Measurements from ENCODE around the gene WNT9A.

The WNT9A gene

DNA sequence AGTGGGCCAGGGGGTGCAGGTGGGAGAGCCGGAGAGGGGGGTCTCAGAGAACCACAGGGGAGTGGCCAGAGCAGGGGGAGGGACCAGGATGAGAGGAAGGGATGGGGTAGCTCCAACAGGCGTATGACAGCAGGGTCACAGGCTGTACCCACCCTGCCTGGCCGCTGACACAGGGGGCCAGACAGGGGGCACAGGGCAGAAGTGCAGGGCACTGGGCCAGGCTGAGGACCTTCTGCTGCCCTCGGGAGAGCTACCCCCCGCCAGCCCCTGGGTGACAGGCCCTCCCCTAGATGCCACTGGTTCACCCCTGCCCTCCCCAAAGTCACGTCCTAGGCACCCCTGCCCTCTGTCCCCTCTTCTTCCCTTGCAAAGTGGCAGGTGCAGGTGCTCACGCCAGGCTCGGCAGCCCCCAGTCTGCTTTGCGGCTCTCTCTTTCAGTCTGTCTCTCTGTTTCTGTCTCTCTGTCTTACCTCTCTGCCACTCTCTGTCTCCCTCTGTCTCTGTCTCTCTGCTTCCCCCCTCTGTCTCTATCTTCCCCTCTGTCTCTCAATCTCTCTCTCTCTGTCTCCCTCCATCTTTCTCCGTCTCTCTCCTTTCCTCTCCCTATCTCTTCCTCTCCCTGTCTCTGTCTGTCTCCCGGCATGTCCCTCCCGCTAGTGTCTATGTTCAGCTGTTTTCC, 48.5 kb downstream of the WNT9A start:
- H3K9me3 Mint-ChIP-seq: no peaks in the 10 kb centered on the region
- peaks cover 6% of the 10 kb centered on the region for H3K27me3 Mint-ChIP-seq (ENCODE audit: low read depth, poor library complexity)
- no peak overlapping the region for H3K27ac Mint-ChIP-seq
- peaks cover 22% of the 10 kb centered on the region for H3K4me1 Mint-ChIP-seq
- no peak overlapping the region for H3K4me3 Mint-ChIP-seq
- TF ChIP-seq, protein P1, sequence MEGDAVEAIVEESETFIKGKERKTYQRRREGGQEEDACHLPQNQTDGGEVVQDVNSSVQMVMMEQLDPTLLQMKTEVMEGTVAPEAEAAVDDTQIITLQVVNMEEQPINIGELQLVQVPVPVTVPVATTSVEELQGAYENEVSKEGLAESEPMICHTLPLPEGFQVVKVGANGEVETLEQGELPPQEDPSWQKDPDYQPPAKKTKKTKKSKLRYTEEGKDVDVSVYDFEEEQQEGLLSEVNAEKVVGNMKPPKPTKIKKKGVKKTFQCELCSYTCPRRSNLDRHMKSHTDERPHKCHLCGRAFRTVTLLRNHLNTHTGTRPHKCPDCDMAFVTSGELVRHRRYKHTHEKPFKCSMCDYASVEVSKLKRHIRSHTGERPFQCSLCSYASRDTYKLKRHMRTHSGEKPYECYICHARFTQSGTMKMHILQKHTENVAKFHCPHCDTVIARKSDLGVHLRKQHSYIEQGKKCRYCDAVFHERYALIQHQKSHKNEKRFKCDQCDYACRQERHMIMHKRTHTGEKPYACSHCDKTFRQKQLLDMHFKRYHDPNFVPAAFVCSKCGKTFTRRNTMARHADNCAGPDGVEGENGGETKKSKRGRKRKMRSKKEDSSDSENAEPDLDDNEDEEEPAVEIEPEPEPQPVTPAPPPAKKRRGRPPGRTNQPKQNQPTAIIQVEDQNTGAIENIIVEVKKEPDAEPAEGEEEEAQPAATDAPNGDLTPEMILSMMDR (IDR thresholded peaks at IDR 0.05): no peak
- H3K36me3 Mint-ChIP-seq (ENCODE audit: low read depth): no peaks in the 10 kb centered on the region
- DNase-seq: peak; percentile 8

DNA sequence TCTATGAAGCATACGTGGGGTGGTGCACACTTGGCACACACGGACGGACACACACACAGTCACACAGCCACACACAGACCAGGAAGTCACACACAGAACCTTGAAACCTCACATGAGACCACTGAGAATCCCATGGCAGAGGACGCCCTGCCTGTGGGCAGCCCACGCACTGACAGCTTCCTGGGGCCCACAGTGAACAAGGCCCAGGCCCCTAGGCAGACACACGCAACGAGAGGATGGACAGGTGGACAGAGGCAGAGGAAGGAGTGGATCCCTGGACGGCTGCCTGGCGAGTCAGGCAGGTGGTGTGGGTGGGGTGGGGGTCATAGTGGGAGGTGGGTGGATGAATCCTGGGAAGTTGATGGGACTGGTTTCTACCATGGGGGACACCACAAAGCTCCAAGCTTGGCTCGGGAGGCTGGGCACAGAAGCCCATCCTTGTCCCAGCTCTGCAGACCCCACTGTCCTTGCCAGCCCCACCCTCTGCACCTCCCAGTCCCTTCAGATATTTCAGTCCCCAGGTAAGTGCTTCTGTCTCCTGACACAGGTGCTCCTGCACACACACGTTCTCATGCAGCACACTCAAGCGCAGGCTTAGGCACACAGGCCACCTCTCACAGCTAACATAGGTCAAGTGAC, 49.1 kb downstream of the WNT9A start:
- TF ChIP-seq, protein P1 (IDR thresholded peaks at IDR 0.05): no peak
- Mint-ChIP-seq H3K36me3 (ENCODE audit: low read depth) (no peaks in the 10 kb centered on the region), H3K4me3 (no peak overlapping the region), H3K9me3 (no peaks in the 10 kb centered on the region), H3K4me1 (peaks cover 22% of the 10 kb centered on the region), H3K27ac (no peak overlapping the region), H3K27me3 (ENCODE audit: low read depth, poor library complexity) (peaks cover 6% of the 10 kb centered on the region)
- DNase-seq: no peak

DNA sequence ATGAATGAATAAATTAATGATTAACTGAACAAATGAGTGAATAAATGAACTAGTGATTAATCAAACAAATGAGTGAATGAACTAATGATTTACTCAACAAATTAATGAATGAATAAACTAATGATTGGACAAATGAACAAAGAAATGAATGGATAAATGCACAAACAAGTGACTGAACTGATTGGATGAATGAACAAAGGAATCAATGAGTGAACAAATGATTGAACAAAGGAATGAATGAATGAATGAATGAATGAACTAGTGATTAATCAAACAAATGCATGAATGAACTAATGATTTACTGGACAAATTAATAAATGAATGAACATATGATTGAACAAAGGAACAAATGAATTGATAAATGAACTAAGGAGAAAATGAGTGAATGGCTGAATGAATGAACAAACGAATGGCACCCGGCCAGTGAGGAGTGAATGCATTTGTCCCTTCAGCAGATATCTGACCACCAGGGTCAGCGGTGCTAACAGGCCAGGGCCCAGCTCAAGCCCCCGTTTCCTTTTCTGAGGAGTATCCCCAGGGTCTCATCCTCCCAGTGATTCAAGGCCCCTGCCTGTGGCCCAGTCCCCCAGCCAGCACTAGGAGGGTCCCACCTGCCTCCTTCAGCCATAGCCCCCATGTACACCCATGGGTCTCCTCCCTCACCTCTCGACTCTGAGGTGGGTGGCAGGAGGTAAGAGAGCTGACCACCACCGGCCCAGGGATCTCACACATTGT, 49.9 kb downstream of the WNT9A start:
- Mint-ChIP-seq H3K9me3 (no peaks in the 10 kb centered on the region), H3K4me3 (no peak overlapping the region), H3K4me1 (peaks cover 26% of the 10 kb centered on the region), H3K27me3 (ENCODE audit: low read depth, poor library complexity) (peaks cover 6% of the 10 kb centered on the region), H3K27ac (no peak overlapping the region), H3K36me3 (ENCODE audit: low read depth) (no peaks in the 10 kb centered on the region)
- TF ChIP-seq, protein P1 (IDR thresholded peaks at IDR 0.05): no peak
- no peak for DNase-seq

DNA sequence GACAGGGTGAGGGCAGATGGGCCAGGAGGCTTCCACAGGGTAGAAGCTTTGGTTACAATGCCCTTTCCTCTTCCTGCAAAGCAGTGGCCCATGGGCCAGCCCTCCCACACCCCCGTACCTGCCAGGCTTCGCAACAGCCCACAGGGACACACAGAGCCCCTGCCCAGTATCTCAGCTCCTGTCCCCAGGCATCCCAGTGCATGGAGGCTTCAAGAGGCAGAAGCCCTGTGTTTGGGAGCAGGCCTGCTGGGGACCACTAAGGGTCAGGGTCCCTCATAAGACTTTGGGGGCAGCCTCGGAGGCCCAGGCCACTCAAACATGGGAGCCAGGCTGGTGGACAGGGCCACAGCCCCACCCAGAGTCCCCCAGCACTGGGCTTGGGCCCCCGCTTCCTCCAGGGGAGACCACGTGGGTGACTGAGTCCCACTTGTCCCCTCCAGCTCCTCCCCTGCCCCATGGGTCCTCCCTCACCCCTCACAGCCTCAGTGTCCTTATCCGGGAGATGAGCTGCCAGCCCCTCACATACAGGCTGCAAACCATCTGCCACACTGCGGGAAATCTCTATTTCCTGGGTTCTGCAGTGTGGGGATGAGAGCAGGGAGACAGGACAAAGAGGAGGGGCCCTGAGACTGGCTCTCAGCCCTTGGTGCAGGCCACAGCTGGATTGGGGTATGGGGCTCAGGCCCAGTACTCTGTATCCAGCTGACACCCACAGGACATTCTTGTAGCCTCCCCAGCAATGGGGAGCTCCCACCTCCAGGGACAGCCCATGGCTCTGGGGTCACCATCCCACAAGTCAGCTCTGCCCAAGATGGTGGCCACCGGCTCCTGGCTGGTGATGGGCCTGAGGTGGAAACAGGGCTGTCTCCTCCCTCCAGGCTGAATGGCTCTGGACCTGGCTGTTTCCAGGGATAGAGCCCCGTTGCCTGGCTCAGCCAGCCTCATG, 50.7 kb downstream of the WNT9A start:
- H3K4me3 Mint-ChIP-seq: no peak overlapping the region
- no peak for DNase-seq
- TF ChIP-seq, protein P1 (IDR thresholded peaks at IDR 0.05): no peak
- H3K4me1 Mint-ChIP-seq: peaks cover 31% of the 10 kb centered on the region
- H3K27me3 Mint-ChIP-seq (ENCODE audit: low read depth, poor library complexity): peaks cover 6% of the 10 kb centered on the region
- no peaks in the 10 kb centered on the region for H3K36me3 Mint-ChIP-seq (ENCODE audit: low read depth)
- H3K9me3 Mint-ChIP-seq: no peaks in the 10 kb centered on the region
- no peak overlapping the region for H3K27ac Mint-ChIP-seq

DNA sequence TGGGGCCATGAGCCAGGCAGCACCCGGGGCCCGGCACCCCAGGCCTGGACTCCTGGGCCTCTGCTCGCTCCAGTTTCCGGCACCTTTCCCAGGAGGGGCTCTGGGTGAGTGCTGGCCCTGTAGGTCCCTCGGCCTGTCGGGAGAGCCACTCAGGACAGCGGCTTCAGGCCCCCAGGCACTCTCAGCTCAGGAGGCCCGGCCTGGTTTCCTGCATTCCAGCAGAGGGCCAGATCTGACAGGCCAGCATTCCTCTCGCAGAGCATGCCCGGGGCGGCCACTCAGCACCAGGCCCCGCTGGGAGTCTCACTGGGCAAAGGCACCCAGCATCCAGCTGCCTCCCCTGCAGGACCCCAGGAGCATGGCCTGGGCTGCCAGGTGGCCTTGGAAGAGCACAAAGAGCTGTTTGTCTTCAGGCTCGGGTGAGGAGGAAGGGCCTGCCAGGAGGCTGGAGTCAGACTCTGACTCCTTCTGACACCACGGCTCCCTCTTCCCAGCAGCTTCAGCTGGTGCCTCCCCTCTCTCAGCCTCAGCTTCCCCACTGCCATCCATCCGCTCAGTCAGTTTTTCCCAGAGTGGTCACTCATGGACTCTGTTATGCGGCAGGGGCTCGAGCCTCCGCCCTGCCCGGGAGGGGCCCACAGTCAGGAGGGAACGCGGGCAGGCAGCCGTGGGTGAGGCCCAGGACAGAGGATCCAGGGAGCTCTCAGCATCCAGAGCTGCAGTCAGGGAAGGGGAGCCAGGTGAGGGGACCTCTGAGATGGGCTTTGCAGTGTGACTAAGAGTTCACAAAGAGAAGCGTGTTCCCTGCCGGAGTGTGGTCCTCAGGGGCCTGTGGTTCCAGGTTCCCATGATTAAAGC, 51.7 kb downstream of the WNT9A start:
- Mint-ChIP-seq H3K4me1 (peaks cover 37% of the 10 kb centered on the region), H3K27me3 (ENCODE audit: low read depth, poor library complexity) (peaks cover 6% of the 10 kb centered on the region), H3K27ac (no peak overlapping the region), H3K4me3 (no peak overlapping the region), H3K9me3 (no peaks in the 10 kb centered on the region), H3K36me3 (ENCODE audit: low read depth) (no peaks in the 10 kb centered on the region)
- peak; percentile 28 for DNase-seq
- TF ChIP-seq, protein P1 (IDR thresholded peaks at IDR 0.05): no peak
